ENCODE data around the gene STKLD1.
A peak's percentile ranks its signal among the peaks of the same experiment; 100 is the strongest.

Gene STKLD1

GRCh38 chr9:133351526-133351907, 24.6 kb upstream of the STKLD1 start:
- DNase-seq (ENCODE audit: extremely low read depth, low read depth) = no peak
- no peak for TF ChIP-seq CTCF (IDR thresholded peaks at IDR 0.05; ENCODE audit: low read depth, low read length, missing control alignments)
- no peak overlapping the region for H3K4me3 ChIP-seq (replicated peaks; ENCODE audit: low read depth, low read length)

DNA sequence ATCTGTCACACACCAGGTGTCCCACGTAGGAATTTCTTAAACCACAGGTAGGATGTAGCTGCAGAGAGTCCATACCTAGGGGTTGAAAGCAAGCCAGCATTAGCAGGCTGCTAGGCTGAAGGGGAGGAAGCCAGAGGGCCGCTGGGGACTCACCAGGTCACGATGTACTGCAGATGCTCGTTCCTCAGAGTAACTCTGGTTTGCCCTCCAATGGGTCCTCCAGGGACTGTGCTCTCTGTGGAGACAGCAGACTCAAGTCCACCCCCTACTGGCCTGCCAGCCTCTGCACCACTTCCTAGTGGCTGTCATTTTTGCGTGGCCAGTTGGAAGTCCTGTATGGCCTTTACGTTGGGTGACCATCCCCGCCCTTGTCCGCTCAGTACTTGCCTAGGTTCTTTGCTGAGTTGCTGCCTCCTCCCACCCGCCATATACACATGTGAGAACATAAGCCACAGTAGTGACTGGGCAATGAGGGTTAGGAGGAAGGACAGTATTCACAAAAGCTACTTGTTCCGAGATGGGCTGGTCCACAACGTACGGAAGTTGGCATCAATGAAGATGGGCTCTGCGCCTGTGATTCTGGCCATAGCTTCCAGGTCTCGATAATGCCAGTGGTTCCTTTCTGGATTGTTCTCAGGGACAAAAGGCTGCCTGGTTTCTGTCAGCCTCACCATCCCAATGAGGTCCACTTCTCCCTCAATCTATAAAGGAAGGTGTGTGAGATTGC, 24.1 kb upstream of the STKLD1 start:
- peak; percentile 56 for DNase-seq (ENCODE audit: extremely low read depth, low read depth)
- TF ChIP-seq CTCF (IDR thresholded peaks at IDR 0.05; ENCODE audit: low read depth, low read length, missing control alignments) = peak; percentile 78
- H3K4me3 ChIP-seq (replicated peaks; ENCODE audit: low read depth, low read length) = no peak overlapping the region

DNA sequence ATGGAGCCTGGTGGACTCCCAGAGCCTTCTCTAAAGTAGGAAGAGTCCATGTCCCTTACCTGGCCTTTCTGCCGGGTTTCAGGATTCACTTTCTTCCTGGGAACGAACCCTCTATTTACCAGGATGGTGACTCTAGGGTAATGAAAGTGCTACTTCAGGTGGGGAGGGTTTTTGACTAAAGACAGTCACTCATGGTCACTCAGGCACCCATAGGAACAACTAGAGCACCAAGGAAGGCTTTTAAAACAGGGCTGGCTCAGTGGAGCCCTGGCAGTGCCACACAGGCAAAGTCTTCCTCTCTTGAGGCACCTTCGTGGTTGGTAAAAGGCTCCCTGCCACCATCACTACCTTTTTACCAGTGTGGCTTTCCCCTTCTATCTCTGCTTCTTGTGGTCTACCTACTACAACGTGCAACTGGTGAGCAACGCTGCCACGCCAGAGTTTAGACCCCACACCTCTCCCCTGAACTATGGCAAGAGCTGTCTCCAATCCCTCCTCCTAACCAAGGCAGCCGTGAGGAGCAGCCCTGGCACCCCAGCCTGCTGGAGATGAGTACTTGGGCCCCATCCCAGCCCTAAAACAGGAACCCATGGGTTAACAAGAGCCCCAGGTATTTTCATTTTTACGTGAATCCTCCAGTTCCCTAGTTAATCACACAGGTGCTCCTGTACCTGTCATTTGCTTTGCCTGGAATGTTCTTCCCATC, 23.4 kb upstream of the STKLD1 start:
- DNase-seq (ENCODE audit: extremely low read depth, low read depth) = no peak
- TF ChIP-seq CTCF (IDR thresholded peaks at IDR 0.05; ENCODE audit: low read depth, low read length, missing control alignments) = no peak
- no peak overlapping the region for H3K4me3 ChIP-seq (replicated peaks; ENCODE audit: low read depth, low read length)

DNA sequence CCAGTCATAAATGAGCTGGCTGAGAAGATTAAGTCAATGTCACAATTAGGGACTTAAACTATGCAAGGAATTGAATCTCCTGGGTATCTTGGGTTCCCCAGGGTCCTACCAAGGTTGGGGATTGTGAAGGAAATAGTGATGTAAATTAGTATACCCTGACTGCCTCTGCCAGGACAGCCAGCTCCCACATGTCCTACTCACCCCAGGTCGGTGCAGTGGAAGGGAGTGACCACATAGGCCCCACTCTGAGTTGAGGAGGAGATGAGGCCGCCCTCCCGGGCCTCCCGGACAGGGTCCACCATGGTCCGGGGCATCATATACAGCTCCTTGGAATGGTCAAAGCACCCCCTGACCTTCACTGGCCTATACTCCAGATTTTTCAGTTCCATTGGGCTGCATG, 22.6 kb upstream of the STKLD1 start:
- DNase-seq (ENCODE audit: extremely low read depth, low read depth) = no peak
- TF ChIP-seq CTCF (IDR thresholded peaks at IDR 0.05; ENCODE audit: low read depth, low read length, missing control alignments) = no peak
- no peak overlapping the region for H3K4me3 ChIP-seq (replicated peaks; ENCODE audit: low read depth, low read length)

GRCh38 chr9:133354766-133355165, 21.4 kb upstream of the STKLD1 start:
- DNase-seq (ENCODE audit: extremely low read depth, low read depth) = no peak
- peak overlapping the region; percentile 88 for H3K4me3 ChIP-seq (replicated peaks; ENCODE audit: low read depth, low read length)
- TF ChIP-seq CTCF (IDR thresholded peaks at IDR 0.05; ENCODE audit: low read depth, low read length, missing control alignments) = no peak

GRCh38 chr9:133355881-133356357, 20.2 kb upstream of the STKLD1 start:
- DNase-seq (ENCODE audit: extremely low read depth, low read depth) = no peak
- no peak for TF ChIP-seq CTCF (IDR thresholded peaks at IDR 0.05; ENCODE audit: low read depth, low read length, missing control alignments)
- H3K4me3 ChIP-seq (replicated peaks; ENCODE audit: low read depth, low read length) = peak overlapping the region; percentile 88
